Left lung (tissue), 10 donors: ENCODE data around the gene ZNF771. TPM values are rescaled to one million over a fixed set of nuclear protein-coding genes. Genes with fewer than 3 reads are reported as not detected.
"Not testable (repeated sequence)": the region's sequence is repeated elsewhere in the genome, so short reads cannot be mapped to it uniquely, and the experiment has no call there.

Experiments used
- ATAC-seq: fragments of 200-7000 bp; cut with Tn5 transposase; one replicate; pipeline ENCODE4 v1.9.1; 2020; ENCODE audit warnings: moderate library complexity
- DNase-seq, 4 donors: peaks; one replicate each; pipeline ENCODE4 v3.0.0-alpha.2; 2013 to 2020
- H3K27ac ChIP-seq, 2 donors: fragments of 200-600 bp; sonication (generic) in 1 of 2; one replicate each; pipeline versions ENCODE4 v1.5.0 to v1.8.0; 2020 to 2021
- H3K27me3 ChIP-seq, 2 donors: fragments of 200-600 bp; sonication (generic) in 1 of 2; one replicate each; pipeline versions ENCODE4 v1.5.0 to v1.8.0; 2020 to 2021
- H3K36me3 ChIP-seq, 2 donors: fragments of 200-600 bp; sonication (generic) in 1 of 2; one replicate each; pipeline versions ENCODE4 v1.5.0 to v1.8.0; 2020 to 2021
- H3K4me1 ChIP-seq, 2 donors: fragments of 200-600 bp; one replicate each; pipeline ENCODE4 v1.8.0; 2021
- H3K4me3 ChIP-seq, 2 donors: fragments of 200-600 bp; sonication (generic) in 1 of 2; one replicate each; pipeline versions ENCODE4 v1.5.0 to v1.8.0; 2020 to 2021; ENCODE audit warnings: mild to moderate bottlenecking in 1 of 2
- H3K9me3 ChIP-seq, 2 donors: fragments of 200-600 bp; sonication (generic) in 1 of 2; one replicate each; pipeline versions ENCODE4 v1.5.0 to v1.8.0; 2020 to 2021
- CTCF ChIP-seq, 2 donors: fragments of 200-600 bp; sonication (generic) in 1 of 2; IDR thresholded peaks; one replicate each; pipeline versions ENCODE4 v1.5.0 to v1.8.0; 2021; ENCODE audit warnings: antibody characterized with exemption in 2 of 2
- intact Hi-C, 2 donors: fragments of 100-400 bp; cut with DNase I; formaldehyde crosslinking; loops; one replicate each; pipeline versions ENCODE4 v1.11.2 to v1.14.2; 2022
- polyA plus RNA-seq, 6 donors: library from polyadenylated mRNA; unstranded; fragments of 120-200 nt; gene quantifications; one replicate each; pipeline ENCODE4 v1.2.1, GENCODE V29; 2013; ENCODE audit not compliant: insufficient read length in 6 of 6
- total RNA-seq, 2 donors: library from RNA; stranded (reverse); fragmentation: NEBNext Ultra II Directional; extraction: Animal tissue kit (Norgen Biotek cat#: 25700); gene quantifications; one replicate each; pipeline ENCODE4 v1.2.1, GENCODE V29; 2021
- donor health status: DM: no; HTN: yes; CAD: no.
- donor health status: DM: no; HTN: no; CAD: no.

ZNF771 gene
- total and polyA plus RNA-seq, 8 donors: 4.0 to 8.5 (median 5.8) TPM

DNA sequence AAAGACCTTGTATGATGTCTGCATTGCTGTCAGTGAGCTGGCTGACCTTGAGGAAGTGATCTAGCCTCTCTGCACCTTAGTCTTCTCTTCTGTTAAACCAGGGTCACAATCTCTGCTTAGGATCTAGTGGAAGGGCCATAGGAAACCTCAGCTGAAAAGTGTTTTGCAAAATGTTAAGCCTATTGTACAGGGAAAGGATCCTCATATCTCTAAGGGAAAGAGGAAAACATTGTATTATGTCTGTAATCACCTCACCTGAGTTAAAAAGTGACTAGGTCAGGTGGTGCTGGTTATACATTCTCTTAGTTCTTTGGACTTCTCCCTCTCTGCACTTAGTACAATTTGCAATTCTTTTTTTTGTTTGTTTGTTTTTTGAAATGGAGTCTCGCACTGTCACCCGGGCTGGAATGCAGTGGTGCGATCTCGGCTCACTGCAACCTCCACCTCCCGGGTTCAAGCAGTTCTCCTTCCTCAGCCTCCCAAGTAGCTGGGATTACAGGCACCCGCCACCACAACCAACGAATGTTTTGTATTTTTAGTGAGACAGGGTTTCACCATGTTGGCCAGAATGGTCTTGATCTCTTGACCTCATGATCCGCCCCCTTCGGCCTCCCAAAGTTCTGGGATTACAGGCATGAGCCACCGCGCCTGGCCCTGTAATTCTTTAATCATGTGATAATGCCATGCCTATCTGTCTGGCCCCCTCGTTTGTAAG lies 40.3 kb downstream of the ZNF771 start:
- no peak for DNase-seq
- Histone ChIP-seq H3K27me3 (peaks cover 0 to 3% of the 10 kb centered on the region in 2 donors), H3K36me3 (peaks cover 0 to 13% of the 10 kb centered on the region in 2 donors), H3K4me3 (no peak overlapping the region), H3K4me1 (peaks cover 7 to 35% of the 10 kb centered on the region in 2 donors), H3K9me3 (no peaks in the 10 kb centered on the region), H3K27ac (no peak overlapping the region)
- TF ChIP-seq CTCF (IDR thresholded peaks at IDR 0.05): no peak
- ATAC-seq: no peak
- intact Hi-C loops: no loop called here

- peaks cover 0 to 3% of the 10 kb centered on the region in 2 donors for H3K27me3 ChIP-seq
- peaks cover 7 to 21% of the 10 kb centered on the region in 2 donors for H3K4me1 ChIP-seq
- ATAC-seq: no peak
- H3K27ac ChIP-seq: no peak overlapping the region
- no peaks in the 10 kb centered on the region for H3K36me3 ChIP-seq
- H3K9me3 ChIP-seq: no peaks in the 10 kb centered on the region
- H3K4me3 ChIP-seq: no peak overlapping the region
- TF ChIP-seq CTCF (IDR thresholded peaks at IDR 0.05): no peak
- DNase-seq: no peak
- intact Hi-C loops: no loop called here
These were observed 41.7 kb downstream of the ZNF771 start for GRCh38 chr16:30449116-30449435.

DNA sequence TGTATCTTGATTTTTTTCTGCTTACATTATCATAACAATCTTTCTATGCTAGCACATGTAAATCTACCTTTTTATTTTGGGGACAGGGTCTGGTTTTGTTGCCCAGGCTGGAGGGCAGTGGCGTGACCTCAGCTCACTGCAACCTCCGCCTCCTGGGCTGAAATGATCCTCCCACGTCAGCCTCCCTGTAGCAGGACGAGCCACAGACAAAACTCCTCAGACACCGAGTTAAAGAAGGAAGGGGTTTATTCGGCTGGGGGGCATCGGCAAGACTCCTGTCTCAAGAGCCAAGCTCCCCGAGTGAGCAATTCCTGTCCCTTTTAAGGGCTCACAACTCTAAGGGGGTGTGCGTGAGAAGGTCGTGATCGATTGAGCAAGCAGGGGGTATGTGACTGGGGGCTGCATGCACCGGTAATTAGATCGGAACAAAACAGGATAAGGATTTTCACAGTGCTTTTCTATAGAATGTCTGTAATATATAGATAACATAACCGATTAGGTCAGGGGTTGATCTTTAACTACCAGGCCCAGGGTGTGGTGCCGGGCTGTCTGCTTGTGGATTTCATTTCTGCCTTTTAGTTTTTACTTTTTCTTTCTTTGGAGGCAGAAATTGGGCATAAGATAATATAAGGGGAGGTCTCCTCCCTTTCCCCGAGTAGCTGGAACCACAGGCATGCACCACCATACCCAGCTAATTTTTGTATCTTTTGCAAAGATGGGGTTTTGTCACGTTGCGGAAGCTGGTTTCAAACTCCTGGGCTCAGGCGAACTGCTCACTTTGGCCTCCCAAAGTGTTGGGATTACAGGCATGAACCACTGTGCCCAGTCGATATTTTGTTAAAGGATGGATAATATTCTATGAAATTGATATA lies 45.5 kb downstream of the ZNF771 start:
- intact Hi-C loops, H3K27ac ChIP-seq, DNase-seq, H3K9me3 ChIP-seq, ATAC-seq, H3K4me3 ChIP-seq, H3K36me3 ChIP-seq, H3K27me3 ChIP-seq, H3K4me1 ChIP-seq: not testable (repeated sequence)

GRCh38 chr16:30456302-30456701 lies 48.9 kb downstream of the ZNF771 start:
- intact Hi-C loops: no loop called here
- Histone ChIP-seq H3K27ac (no peak overlapping the region), H3K36me3 (no peaks in the 10 kb centered on the region)

GRCh38 chr16:30457256-30457655 lies 49.9 kb downstream of the ZNF771 start:
- Histone ChIP-seq H3K4me3 (no peak overlapping the region), H3K36me3 (no peaks in the 10 kb centered on the region), H3K27ac (no peak overlapping the region), H3K4me1 (peaks cover 0 to 24% of the 10 kb centered on the region in 2 donors), H3K27me3 (peaks cover 0 to under 1% of the 10 kb centered on the region in 2 donors), H3K9me3 (no peaks in the 10 kb centered on the region)
- no peak for TF ChIP-seq CTCF (IDR thresholded peaks at IDR 0.05)
- ATAC-seq (no peak), DNase-seq (no peak)
- intact Hi-C loops: no loop called here

More at GRCh38 chr16:30456302-30456701, 48.9 kb downstream of the ZNF771 start:
- TF ChIP-seq CTCF (IDR thresholded peaks at IDR 0.05): no peak
- Histone ChIP-seq H3K4me1 (peaks cover 0 to 18% of the 10 kb centered on the region in 2 donors), H3K27me3 (peaks cover 0 to 3% of the 10 kb centered on the region in 2 donors), H3K9me3 (no peaks in the 10 kb centered on the region), H3K4me3 (no peak overlapping the region)
- ATAC-seq: no peak
- DNase-seq: no peak
